GM20431 (cell line): ENCODE data around the gene LIN7B.
"Not testable (repeated sequence)": the region's sequence is repeated elsewhere in the genome, so short reads cannot be mapped to it uniquely, and the experiment has no call there.

Source experiments
- in situ Hi-C: fragments of 300-500 bp; cut with MseI, MboI; formaldehyde crosslinking; loops from one replicate; pipeline ENCODE4 v1.15.0; 2020; ENCODE audit warnings: low sequenced_read_pairs; ENCODE audit not compliant: unreplicated experiment

LIN7B gene

GRCh38 chr19:49113762-49114629 lies at the start of gene LIN7B:
Gene LIN7B (plus strand): TSS chr19:49114370. CDS start chr19:49114405, 35 bp downstream.
- in situ Hi-C loops = no loop called here

GRCh38 chr19:49064768-49065611 lies 49.2 kb upstream of the LIN7B start, which contains the start of gene NTF4:
Gene NTF4 (minus strand): TSS chr19:49064818. CDS start chr19:49061997, 2,821 bp downstream.
- in situ Hi-C loops = no loop called here

DNA sequence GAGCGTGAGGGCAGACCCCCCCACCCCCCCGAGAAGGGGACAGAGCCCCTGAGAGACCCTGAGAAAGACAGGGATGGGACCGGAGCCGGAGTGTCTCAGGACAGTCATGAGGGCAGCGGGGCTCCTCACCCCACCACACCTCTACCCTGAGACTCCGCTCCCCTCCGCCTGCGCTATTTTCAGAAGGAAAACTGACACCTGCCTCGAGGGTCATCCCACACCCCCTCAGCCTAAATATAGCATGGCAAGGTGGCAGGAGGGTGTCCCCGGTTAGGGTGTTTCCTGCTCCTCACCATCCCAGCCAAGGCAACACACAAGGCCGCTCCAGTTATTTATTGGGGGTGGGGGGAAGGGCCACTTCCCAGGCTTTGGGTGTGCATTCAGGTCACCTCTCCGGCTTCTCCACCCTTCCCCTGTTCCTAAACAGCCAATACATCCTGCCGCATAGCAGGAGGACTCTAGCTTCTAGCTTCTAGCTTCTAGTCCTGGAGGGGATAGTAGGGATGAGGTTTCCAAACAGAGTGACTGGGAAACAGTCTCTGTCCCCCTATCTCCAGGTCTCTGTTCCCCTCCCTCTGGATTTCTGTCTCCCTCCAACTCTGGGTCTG lies 48.2 kb upstream of the LIN7B start:
- in situ Hi-C loops = no loop called here

DNA sequence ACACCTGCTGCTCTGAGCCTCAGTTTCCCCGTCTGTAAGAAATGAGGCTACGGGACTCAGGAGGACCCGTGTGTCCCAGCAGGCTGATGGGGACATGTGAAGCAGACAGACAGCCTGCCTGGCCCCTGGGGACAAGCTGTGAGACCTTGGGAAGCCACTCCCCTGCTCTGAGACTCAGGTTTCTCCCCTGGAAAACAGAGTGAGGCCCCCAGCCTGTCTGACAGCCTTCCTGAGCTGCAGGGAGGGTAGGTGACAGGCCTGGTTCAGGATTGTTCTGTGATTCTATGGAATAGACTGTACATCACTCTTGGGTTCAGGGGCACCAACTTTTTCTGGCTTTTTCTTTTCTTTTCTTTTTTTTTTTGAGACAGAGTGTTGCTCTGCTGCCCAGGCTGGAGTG lies 46.6 kb upstream of the LIN7B start:
- in situ Hi-C loops = no loop called here

- in situ Hi-C loops = no loop called here
Observed at GRCh38 chr19:49069026-49069425, 45.1 kb upstream of the LIN7B start.

DNA sequence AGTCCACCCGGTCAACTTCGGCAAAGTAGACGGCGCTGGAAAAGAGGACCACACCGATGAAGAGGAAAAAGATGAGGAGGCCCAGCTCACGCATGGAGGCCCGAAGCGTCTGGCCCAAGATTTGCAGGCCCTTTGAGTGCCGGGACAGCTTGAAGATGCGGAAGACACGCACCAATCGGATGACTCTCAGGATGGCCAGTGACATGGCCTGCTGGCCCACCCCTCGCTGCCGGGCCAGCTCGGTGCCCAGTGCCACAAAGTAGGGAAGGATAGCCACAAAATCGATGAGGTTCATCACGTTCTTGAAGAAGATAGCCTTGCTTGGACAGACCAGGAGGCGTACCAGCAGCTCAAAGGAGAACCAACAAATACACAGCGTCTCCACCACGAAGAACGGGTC lies 43.8 kb upstream of the LIN7B start:
- in situ Hi-C loops = no loop called here

GRCh38 chr19:49071860-49072547 lies 42.2 kb upstream of the LIN7B start:
- in situ Hi-C loops = no loop called here

GRCh38 chr19:49073514-49074378 lies 40.4 kb upstream of the LIN7B start:
- in situ Hi-C loops = no loop called here

DNA sequence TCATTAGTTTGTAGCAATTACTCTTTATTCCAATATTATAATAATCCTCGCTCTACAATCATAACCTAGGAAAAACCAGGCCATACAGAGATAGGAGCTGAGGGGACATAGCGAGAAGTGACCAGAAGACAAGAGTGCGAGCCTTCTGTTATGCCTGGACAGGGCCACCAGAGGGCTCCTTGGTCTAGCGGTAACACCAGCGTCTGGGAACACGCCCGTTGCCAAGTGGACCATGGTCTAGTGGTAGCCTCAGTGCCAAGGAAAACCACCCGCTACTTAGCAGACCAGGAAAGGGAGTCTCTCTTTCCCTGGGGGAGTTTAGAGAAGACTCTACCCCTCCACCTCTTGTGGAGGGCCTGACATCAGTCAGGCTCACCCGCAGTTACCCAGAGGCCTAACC lies 39.3 kb upstream of the LIN7B start:
- in situ Hi-C loops = not testable (repeated sequence)

GRCh38 chr19:49080392-49080791 lies 33.8 kb upstream of the LIN7B start:
- in situ Hi-C loops = no loop called here

GRCh38 chr19:49081273-49081672 lies 32.9 kb upstream of the LIN7B start:
- in situ Hi-C loops = no loop called here

- in situ Hi-C loops = no loop called here
Observed at GRCh38 chr19:49084206-49085019, 29.8 kb upstream of the LIN7B start.

GRCh38 chr19:49085020-49085867 lies 28.9 kb upstream of the LIN7B start, which contains the start of gene SNRNP70:
Gene SNRNP70 (plus strand): TSS chr19:49085451. CDS start chr19:49086415, 964 bp downstream.
- in situ Hi-C loops = no loop called here

GRCh38 chr19:49085868-49086232 lies 28.3 kb upstream of the LIN7B start:
- in situ Hi-C loops = no loop called here

- in situ Hi-C loops = no loop called here
Observed at GRCh38 chr19:49086296-49086695, 27.9 kb upstream of the LIN7B start.

DNA sequence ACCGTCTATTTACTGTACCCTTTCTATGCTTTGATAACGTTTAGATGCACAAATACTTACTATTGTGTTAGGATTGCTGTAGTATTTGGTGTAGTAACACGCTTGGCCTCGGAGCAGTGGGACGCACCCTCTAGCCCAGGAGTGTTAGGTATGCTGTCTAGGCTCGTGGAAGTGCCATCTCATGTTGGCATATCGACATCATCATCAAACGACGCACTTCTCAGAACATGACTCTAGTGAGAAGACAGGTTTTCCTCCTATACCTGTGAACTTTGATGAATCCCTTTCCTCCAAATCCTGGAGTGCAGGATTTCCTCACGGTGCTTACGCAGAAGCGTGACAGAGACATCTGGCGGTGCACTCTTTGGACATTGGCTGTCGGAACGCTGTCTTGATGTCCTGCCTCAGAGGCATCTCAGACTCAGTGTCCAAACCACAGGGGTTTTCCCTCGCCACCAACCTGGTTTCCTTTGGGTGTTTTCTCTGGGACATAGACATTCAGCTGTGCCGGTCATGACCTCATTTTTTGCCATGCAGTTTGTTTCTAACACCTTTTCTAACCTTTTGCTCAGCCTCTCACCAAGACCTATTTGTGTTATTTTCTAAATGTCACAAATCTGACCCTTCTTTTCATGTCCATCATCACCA lies 22.7 kb upstream of the LIN7B start:
- in situ Hi-C loops = no loop called here

- in situ Hi-C loops = no loop called here
Observed at GRCh38 chr19:49092686-49093085, 21.5 kb upstream of the LIN7B start.
